GM08714 (cell line): Measurements from ENCODE around the gene SYNGR1.
"Not testable (repeated sequence)": the region's sequence is repeated elsewhere in the genome, so short reads cannot be mapped to it uniquely, and the experiment has no call there.

Experiments
- H3K4me3 ChIP-seq: fragments of 200-500 bp; sonication (Bioruptor generic); 2 replicates; pipeline ENCODE4 v1.5.1; 2014; ENCODE audit warnings: mild to moderate bottlenecking, low read length, inconsistent platforms
- ZNF274 ChIP-seq: IDR thresholded peaks from 2 replicates; pipeline ENCODE4 v1.6.1; 2012; ENCODE audit warnings: mild to moderate bottlenecking, low read depth, low read length

Gene SYNGR1

DNA sequence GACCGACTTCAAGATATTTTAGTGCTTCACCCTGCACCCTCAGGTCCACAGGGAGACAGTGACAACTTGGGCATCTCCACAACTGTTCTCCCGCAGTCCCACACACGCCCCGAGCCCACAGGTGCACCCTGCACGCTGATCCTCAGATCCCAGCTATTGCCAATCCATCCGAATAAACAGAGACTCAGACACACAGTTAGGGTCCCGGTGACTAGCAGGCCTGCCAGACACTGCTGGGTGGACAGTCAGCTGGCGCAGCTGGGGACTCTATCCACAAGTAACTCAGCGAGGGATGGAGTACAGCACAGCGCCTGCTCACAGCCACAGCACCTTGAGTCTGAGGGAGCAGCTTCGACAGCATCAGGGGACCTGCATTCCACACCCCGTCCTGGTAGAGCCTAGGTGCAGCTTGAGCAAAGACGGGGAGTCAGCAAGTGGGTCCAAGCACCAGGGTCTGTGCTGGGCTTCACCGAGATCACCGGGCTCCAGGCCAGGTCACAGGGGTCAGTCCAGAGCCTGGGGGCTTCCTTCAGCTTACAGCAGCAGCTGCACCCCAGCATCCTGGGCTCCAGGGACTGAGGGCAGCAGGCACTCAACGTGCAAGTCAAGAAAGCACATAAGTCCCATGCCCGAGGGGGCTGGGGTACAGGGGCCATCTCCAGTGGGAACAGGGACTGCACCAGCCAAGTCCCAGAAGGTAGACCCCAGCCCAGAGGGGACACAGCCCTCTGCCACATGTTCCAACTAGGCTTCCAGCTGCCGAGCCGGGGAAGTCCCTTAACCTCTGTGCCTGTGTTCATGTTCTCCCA lies 38.0 kb upstream of the SYNGR1 start:
- H3K4me3 ChIP-seq, result no peak overlapping the region
- no peak for TF ChIP-seq ZNF274

DNA sequence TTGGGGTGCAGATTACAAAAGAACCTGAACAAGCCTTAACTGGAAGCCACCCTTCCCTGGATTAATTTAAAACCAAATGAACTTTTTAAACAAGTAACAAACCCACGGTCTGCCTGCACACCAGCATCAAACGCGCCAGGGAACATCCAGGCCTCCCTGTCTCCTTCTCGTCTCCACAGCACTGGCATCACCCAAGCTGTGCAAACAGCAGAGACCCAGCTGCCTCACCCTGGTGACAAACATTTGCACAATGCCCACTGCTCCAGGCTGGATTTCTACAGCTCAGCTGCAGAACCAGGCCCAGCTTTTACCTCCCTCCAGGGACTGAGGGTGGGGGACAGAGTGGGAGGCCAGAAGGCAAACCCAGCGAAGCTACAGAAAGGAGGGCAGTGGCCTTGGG lies 37.4 kb upstream of the SYNGR1 start:
- TF ChIP-seq ZNF274, result no peak
- no peak overlapping the region for H3K4me3 ChIP-seq

- no peak for TF ChIP-seq ZNF274
- no peak overlapping the region for H3K4me3 ChIP-seq
These were observed 36.4 kb upstream of the SYNGR1 start for GRCh38 chr22:39313258-39314001.

GRCh38 chr22:39314251-39314971 lies 35.4 kb upstream of the SYNGR1 start:
- no peak overlapping the region for H3K4me3 ChIP-seq
- no peak for TF ChIP-seq ZNF274

GRCh38 chr22:39315389-39315788 lies 34.4 kb upstream of the SYNGR1 start:
- TF ChIP-seq ZNF274, result no peak
- H3K4me3 ChIP-seq, result no peak overlapping the region

DNA sequence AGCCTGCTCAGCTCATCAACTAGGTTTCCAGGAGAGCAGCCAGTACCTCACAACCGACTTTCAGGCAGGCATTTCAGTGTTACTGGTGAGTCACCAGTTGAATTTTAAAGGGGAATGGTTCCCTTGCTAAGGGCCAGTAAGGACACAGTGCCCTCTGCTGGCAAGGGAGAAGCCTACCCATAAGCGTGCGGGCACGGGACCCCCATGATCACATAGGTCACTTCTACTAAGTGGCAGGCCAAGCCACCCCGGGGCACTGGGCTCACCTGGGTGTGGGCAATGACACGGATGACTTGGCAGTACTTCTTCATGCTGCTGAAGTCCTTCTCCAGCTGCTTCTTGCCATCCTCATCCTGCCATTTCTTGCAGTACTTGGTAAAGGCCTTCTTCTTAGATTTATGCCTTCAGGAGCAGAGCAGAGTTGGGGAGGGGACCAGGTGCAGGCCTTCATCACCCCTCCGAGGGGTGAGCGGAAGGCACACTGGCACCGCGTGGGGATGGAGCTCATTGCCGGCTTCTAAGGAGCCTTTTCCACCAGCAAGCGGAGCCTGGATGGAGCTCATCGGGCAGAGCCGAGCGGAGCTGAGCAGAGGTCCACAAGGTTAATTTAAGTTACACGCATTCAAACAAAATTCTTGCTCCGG lies 33.2 kb upstream of the SYNGR1 start:
- H3K4me3 ChIP-seq, result peak overlapping the region; percentile 93

GRCh38 chr22:39317084-39317774 lies 32.6 kb upstream of the SYNGR1 start:
- H3K4me3 ChIP-seq, result peak overlapping the region; percentile 93
- no peak for TF ChIP-seq ZNF274

More for the DNA sequence above, 33.2 kb upstream of the SYNGR1 start:
- TF ChIP-seq ZNF274, result no peak

DNA sequence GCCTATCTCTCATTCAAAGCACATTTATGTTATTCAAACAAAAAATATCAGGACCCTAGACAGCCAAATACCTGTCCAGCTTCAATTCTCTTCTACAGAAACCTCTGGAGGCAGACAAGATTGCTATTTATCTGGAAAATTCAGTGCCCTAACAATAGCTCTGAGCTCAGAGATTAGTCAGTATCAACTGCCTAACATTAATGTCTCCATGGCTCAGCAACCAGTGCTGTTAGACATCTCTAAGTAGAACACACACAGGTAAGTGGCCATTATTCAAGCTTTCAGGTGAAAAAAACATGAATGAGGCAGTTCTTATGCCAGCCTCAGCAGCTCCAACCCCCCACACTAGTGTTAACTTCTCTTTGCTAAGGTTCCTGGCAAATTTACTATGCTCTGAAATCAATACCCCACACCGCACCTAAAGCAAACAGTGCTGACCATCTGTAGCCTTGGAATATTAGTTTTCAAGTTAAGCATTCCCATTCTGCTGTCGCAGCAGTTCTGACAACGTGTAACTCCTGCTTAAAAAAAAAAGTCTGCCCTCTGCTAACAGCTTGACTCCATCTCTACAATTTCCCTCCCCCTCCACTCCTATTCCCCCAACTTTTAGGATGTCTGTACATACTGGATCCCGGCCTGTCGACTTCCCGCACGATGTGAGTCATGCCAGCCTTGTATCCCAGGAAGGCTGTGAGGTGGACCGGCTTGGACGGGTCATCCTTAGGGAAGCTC lies 31.9 kb upstream of the SYNGR1 start:
- TF ChIP-seq ZNF274, result no peak
- H3K4me3 ChIP-seq, result peak overlapping the region; percentile 93

GRCh38 chr22:39318507-39319283 lies 31.1 kb upstream of the SYNGR1 start:
- no peak for TF ChIP-seq ZNF274
- H3K4me3 ChIP-seq, result peak overlapping the region; percentile 93

DNA sequence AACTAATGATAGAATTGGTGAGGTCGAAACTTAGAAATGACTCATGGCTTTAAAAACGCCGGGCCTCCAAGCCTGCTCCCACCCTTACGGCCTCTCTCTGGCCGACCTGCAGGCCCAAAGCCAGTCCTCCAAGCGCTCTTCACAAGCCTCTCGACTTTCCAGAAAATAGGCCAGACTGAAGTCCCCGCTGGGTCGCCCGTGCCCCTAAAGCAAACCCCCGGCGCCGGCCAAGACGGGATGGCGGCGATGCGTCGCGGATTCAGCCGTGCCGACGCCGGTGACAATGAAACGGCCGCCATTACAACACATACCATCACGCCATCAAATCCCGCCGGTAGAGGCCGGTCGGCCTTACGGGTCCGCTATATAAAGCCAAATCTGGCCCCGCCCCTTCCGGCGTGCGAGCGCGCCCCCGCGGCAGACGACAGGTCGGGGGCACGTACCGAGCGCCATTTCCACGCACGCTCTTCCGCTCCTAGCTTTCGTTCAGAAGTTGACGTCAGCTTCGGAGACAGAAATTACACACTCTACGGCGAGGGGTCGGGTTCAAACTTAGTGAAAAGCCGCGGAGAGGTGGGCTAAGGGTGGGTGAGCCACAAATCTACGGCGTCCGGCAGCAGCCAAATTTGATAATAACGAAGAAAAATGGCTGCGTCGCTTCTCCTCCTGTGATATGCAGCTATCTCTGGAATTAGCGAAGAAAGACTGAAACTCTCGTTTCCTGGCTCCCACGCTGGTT lies 30.3 kb upstream of the SYNGR1 start, which contains the start of gene RPL3:
RPL3 (minus strand) TSS at position 340 of the 739 bp plus-strand sequence; CDS start at position 314, 26 bp downstream.
- no peak for TF ChIP-seq ZNF274
- H3K4me3 ChIP-seq, result peak within 1 kb of the TSS; percentile 93

DNA sequence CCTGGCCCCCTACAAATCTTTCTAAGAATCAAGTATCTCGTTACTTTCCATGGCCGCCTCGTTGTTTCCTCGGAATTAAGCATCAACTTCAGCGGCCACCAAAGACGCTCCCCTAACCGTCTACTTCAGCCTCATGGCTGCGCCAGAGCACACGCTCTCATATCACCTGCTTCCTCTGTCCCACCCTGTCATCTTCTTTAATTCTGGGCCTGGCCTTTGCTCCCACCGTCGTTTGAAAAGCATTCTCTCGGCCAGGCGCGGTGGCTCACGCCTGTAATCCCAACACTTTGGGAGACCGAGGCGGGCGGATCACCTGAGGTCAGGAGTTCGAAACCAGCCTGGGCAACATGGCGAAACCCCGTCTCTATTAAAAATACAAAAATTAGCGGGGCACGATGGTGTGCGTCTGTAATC lies 29.2 kb upstream of the SYNGR1 start:
- not testable (repeated sequence) for H3K4me3 ChIP-seq
